ENCODE results near the gene ANKRD9.

DNA sequence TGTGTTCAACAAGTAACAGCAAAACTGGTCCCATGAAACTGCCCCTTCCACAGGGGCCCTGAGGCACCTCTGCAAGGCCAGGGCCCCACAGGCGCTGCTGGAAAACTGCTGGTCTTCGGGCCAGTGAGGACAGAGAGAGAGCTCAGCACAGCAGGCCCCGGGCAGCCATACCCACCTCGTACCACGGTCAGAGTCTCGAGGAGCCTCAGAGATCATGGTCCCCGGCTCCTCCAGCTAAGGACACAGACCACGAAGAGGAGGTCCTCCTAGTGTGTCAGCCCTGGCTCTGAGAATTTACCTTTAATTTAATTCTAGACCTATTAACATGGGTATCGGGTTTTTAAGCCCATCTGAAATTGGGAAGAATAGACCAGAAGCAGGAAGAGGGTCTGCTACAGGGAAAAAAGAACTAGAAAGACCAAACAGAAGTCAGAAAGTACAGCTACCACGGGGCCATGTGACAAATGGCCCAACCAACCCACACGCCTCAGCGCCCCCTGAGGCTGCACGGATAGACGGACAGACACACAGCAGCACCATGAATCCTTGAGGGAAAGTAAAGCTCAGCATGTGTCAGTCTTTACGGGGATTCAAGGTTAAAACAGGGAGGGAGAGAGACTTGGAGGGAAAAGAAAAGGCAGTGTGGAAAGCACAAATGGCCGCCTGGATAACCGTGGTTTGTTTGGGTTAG is 22.9 kb downstream of the ANKRD9 start:
- TF ChIP-seq, protein P1, sequence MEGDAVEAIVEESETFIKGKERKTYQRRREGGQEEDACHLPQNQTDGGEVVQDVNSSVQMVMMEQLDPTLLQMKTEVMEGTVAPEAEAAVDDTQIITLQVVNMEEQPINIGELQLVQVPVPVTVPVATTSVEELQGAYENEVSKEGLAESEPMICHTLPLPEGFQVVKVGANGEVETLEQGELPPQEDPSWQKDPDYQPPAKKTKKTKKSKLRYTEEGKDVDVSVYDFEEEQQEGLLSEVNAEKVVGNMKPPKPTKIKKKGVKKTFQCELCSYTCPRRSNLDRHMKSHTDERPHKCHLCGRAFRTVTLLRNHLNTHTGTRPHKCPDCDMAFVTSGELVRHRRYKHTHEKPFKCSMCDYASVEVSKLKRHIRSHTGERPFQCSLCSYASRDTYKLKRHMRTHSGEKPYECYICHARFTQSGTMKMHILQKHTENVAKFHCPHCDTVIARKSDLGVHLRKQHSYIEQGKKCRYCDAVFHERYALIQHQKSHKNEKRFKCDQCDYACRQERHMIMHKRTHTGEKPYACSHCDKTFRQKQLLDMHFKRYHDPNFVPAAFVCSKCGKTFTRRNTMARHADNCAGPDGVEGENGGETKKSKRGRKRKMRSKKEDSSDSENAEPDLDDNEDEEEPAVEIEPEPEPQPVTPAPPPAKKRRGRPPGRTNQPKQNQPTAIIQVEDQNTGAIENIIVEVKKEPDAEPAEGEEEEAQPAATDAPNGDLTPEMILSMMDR (IDR thresholded peaks at IDR 0.05) = no peak
- TF ChIP-seq POLR2A (IDR thresholded peaks at IDR 0.05) (no peak), EP300 (IDR thresholded peaks at IDR 0.05) (no peak), POLR2AphosphoS5 (IDR thresholded peaks at IDR 0.05) (no peak)

All from upper lobe of left lung (tissue), 4 donors.